Adrenal gland (tissue), 5 donors: Measurements from ENCODE around the gene SLC34A3.

Experiments
- CTCF ChIP-seq, 6 experiments: fragments of 450-650 bp in 4 of 6; fragments of 200-600 bp in 2 of 6; sonication (generic) in 1 of 6; IDR thresholded peaks; 1 replicate in 5 of 6; 2 replicates in 1 of 6; pipeline versions ENCODE4 v1.5.1 to v1.8.0; 2016 to 2021; ENCODE audit warnings: antibody characterized with exemption in 6 of 6, mild to moderate bottlenecking in 2 of 6, moderate library complexity in 1 of 6
- POLR2A ChIP-seq, 2 donors: fragments of 450-650 bp; IDR thresholded peaks; one replicate each; pipeline ENCODE4 v1.6.1; 2017; ENCODE audit warnings: antibody characterized with exemption in 2 of 2, mild to moderate bottlenecking in 2 of 2, moderate library complexity in 1 of 2
- donor health status: DM: no; HTN: no; CAD: no.

GRCh38 chr9:137216188-137216965 is 14.3 kb upstream of the SLC34A3 start:
- TF ChIP-seq CTCF (IDR thresholded peaks at IDR 0.05), result no peak
- no peak for TF ChIP-seq POLR2A (IDR thresholded peaks at IDR 0.05)
